ENCODE data around the gene SLC34A1. TPM values are rescaled to one million over a fixed set of nuclear protein-coding genes. Genes with fewer than 3 reads are reported as not detected.

SLC34A1 gene
- total RNA-seq, 1 experiment from 2014 or later: not detected

- TF ChIP-seq EZH2 (IDR thresholded peaks at IDR 0.05; ENCODE audit: borderline replicate concordance, low read depth, low read length, poor library complexity, severe bottlenecking): no peak
- TF ChIP-seq CTCF (conservative IDR thresholded peaks at IDR 0.05; ENCODE audit: low read depth, low read length): no peak
Observed at GRCh38 chr5:177355162-177355867, 28.9 kb upstream of the SLC34A1 start.

GRCh38 chr5:177355868-177356168 lies 28.4 kb upstream of the SLC34A1 start:
- intact Hi-C loops (cut with micrococcal nuclease; ENCODE audit: unreplicated experiment): no loop called here
- ChIA-PET POLR2A (ENCODE audit: low non-redundant PET) (no interaction called here), CTCF (interaction anchor here (0.7 kb wide), 1 partner anchor 9 kb away, joined by 3 read pairs; no protein-coding TSS in a partner anchor)
- no peak overlapping the region for H3K4me3 ChIP-seq (ENCODE audit: low read depth, low read length, poor library complexity, severe bottlenecking)
- H3K27ac ChIP-seq (ENCODE audit: low read depth, low read length, poor library complexity, severe bottlenecking): no peak overlapping the region
- H3K4me1 ChIP-seq (ENCODE audit: insufficient read depth, low read length, poor library complexity, severe bottlenecking): peaks cover 4% of the 10 kb centered on the region
- BruUV-seq (replicated peaks): no TSS peak
- H3K36me3 ChIP-seq (ENCODE audit: insufficient read depth, low read length, poor library complexity, severe bottlenecking): no peaks in the 10 kb centered on the region
- no peaks in the 10 kb centered on the region for H3K27me3 ChIP-seq (replicated peaks; ENCODE audit: insufficient read depth, low read depth, low read length, poor library complexity)
- no peak for TF ChIP-seq EZH2 (IDR thresholded peaks at IDR 0.05; ENCODE audit: borderline replicate concordance, low read depth, low read length, poor library complexity, severe bottlenecking)
- no peak for TF ChIP-seq CTCF (conservative IDR thresholded peaks at IDR 0.05; ENCODE audit: low read depth, low read length)
- H3K9me3 ChIP-seq (ENCODE audit: low read depth, low read length, poor library complexity, severe bottlenecking): no peaks in the 10 kb centered on the region
- no peak for DNase-seq (ENCODE audit: low spot score)

More at GRCh38 chr5:177355162-177355867, 28.9 kb upstream of the SLC34A1 start:
- intact Hi-C loops (cut with micrococcal nuclease; ENCODE audit: unreplicated experiment): no loop called here
- H3K36me3 ChIP-seq (ENCODE audit: insufficient read depth, low read length, poor library complexity, severe bottlenecking): no peaks in the 10 kb centered on the region
- H3K9me3 ChIP-seq (ENCODE audit: low read depth, low read length, poor library complexity, severe bottlenecking): no peaks in the 10 kb centered on the region
- H3K4me3 ChIP-seq (ENCODE audit: low read depth, low read length, poor library complexity, severe bottlenecking): no peak overlapping the region
- CTCF ChIA-PET: interaction anchor here (0.7 kb wide), 1 partner anchor 10 kb away, joined by 3 read pairs; no protein-coding TSS in a partner anchor
- no peak overlapping the region for H3K27ac ChIP-seq (ENCODE audit: low read depth, low read length, poor library complexity, severe bottlenecking)
- no peaks in the 10 kb centered on the region for H3K27me3 ChIP-seq (replicated peaks; ENCODE audit: insufficient read depth, low read depth, low read length, poor library complexity)
- no peak for DNase-seq (ENCODE audit: low spot score)
- no TSS peak for BruUV-seq (replicated peaks)
- peaks cover 4% of the 10 kb centered on the region for H3K4me1 ChIP-seq (ENCODE audit: insufficient read depth, low read length, poor library complexity, severe bottlenecking)
- POLR2A ChIA-PET (ENCODE audit: low non-redundant PET): no interaction called here

GRCh38 chr5:177356746-177357145 lies 27.5 kb upstream of the SLC34A1 start:
- no TSS peak for BruUV-seq (replicated peaks)
- Histone ChIP-seq H3K9me3 (ENCODE audit: low read depth, low read length, poor library complexity, severe bottlenecking) (no peaks in the 10 kb centered on the region), H3K4me3 (ENCODE audit: low read depth, low read length, poor library complexity, severe bottlenecking) (no peak overlapping the region), H3K36me3 (ENCODE audit: insufficient read depth, low read length, poor library complexity, severe bottlenecking) (no peaks in the 10 kb centered on the region), H3K27ac (ENCODE audit: low read depth, low read length, poor library complexity, severe bottlenecking) (no peak overlapping the region), H3K27me3 (replicated peaks; ENCODE audit: insufficient read depth, low read depth, low read length, poor library complexity) (no peaks in the 10 kb centered on the region), H3K4me1 (ENCODE audit: insufficient read depth, low read length, poor library complexity, severe bottlenecking) (peaks cover 4% of the 10 kb centered on the region)
- no peak for DNase-seq (ENCODE audit: low spot score)
- CTCF ChIA-PET: no interaction called here
- POLR2A ChIA-PET (ENCODE audit: low non-redundant PET): interaction anchor here (0.7 kb wide), 1 partner anchor 117 kb away, joined by 10 read pairs; no protein-coding TSS in a partner anchor
- intact Hi-C loops (cut with micrococcal nuclease; ENCODE audit: unreplicated experiment): no loop called here
- TF ChIP-seq EZH2 (IDR thresholded peaks at IDR 0.05; ENCODE audit: borderline replicate concordance, low read depth, low read length, poor library complexity, severe bottlenecking): no peak
- TF ChIP-seq CTCF (conservative IDR thresholded peaks at IDR 0.05; ENCODE audit: low read depth, low read length): no peak

Data from A673 (cell line).